K562 (cell line): ENCODE results near the gene GPR142.

Source experiments
- CTCF ChIP-seq, 3 experiments: IDR thresholded peaks in 2 of 3; conservative IDR thresholded peaks in 1 of 3; 2 replicates each; pipeline ENCODE4 v1.5.1; 2011 to 2012; ENCODE audit warnings: low read length in 3 of 3, mild to moderate bottlenecking in 3 of 3, control low read depth in 2 of 3, improper control_type of control experiment in 1 of 3, inconsistent platforms in 1 of 3, low read depth in 1 of 3, mixed read lengths in 1 of 3, moderate library complexity in 1 of 3; ENCODE audit not compliant: insufficient read depth in 2 of 3
- RAD51 ChIP-seq: fragments of 450-650 bp; IDR thresholded peaks from 2 replicates; pipeline ENCODE4 v1.7.1; 2016; ENCODE audit warnings: low read depth, mild to moderate bottlenecking, borderline replicate concordance
- ZNF263 ChIP-seq: sonication (generic); formaldehyde crosslinking; IDR thresholded peaks from 2 replicates; pipeline ENCODE4 v1.8.0; 2022; ENCODE audit warnings: mild to moderate bottlenecking, missing genetic modification reagents, borderline replicate concordance
- ZNF445 ChIP-seq: fragments of 250-450 bp; sonication (Bioruptor Pico); IDR thresholded peaks from 2 replicates; pipeline ENCODE4 v1.4.0; 2020; ENCODE audit warnings: low read depth, mild to moderate bottlenecking, moderate library complexity
- ZSCAN32 ChIP-seq: fragments of 450-650 bp; formaldehyde crosslinking; IDR thresholded peaks from 2 replicates; pipeline ENCODE4 v1.4.0; 2020; ENCODE audit warnings: mild to moderate bottlenecking, moderate library complexity

- no peak for TF ChIP-seq RAD51
- no peak for TF ChIP-seq CTCF (IDR thresholded peaks at IDR 0.05 in 2 of 3, conservative IDR thresholded peaks at IDR 0.05 in 1 of 3; ENCODE audit: insufficient read depth in 2 of 3, low read depth in 1 of 3, low read length in 3 of 3)
- TF ChIP-seq ZNF445 (CRISPR knock-in tag), result no peak
- no peak for TF ChIP-seq ZNF263 (CRISPR knock-in tag)
- no peak for TF ChIP-seq ZSCAN32
Observed at GRCh38 chr17:74349120-74349519, 18.2 kb upstream of the GPR142 start.
